Stimulated activated CD4-positive, alpha-beta T cell treated with anti-CD3 and anti-CD28 coated beads, Interleukin-2, amount 100 ng/mL, for 48 hours (primary cell): ENCODE results near the gene RARA.
A peak's percentile ranks its signal among the peaks of the same experiment; 100 is the strongest.

ENCODE experiments used
- DNase-seq, 2 donors: peaks; one replicate each; pipeline ENCODE4 v3.0.0-alpha.2; 2020

Gene RARA

GRCh38 chr17:40329839-40330794 is 21.1 kb downstream of the RARA start:
- DNase-seq: no peak

GRCh38 chr17:40330850-40331470 is 22.0 kb downstream of the RARA start:
- no peak for DNase-seq

GRCh38 chr17:40331743-40332641 is 23.0 kb downstream of the RARA start:
- no peak for DNase-seq

- DNase-seq: no peak
Observed at GRCh38 chr17:40333781-40334448, 24.9 kb downstream of the RARA start.

- DNase-seq: no peak
Observed at GRCh38 chr17:40335620-40336019, 26.6 kb downstream of the RARA start.

- DNase-seq: no peak
Observed at GRCh38 chr17:40337351-40337750, 28.4 kb downstream of the RARA start.

GRCh38 chr17:40338058-40338457 is 29.1 kb downstream of the RARA start:
- no peak for DNase-seq

- no peak for DNase-seq
Observed at GRCh38 chr17:40338941-40339649, 30.1 kb downstream of the RARA start.

- no peak for DNase-seq
Observed at GRCh38 chr17:40340327-40340726, 31.3 kb downstream of the RARA start.

GRCh38 chr17:40340880-40341807 is 32.2 kb downstream of the RARA start:
- peak; percentile 69 to 76 for DNase-seq

- no peak for DNase-seq
Observed at GRCh38 chr17:40341808-40342503, 33.0 kb downstream of the RARA start.

- DNase-seq: no peak
Observed at GRCh38 chr17:40342504-40343218, 33.7 kb downstream of the RARA start.

GRCh38 chr17:40343219-40344119 is 34.5 kb downstream of the RARA start:
- DNase-seq: no peak

GRCh38 chr17:40344421-40345160 is 35.6 kb downstream of the RARA start:
- DNase-seq: no peak

- DNase-seq: no peak
Observed at GRCh38 chr17:40345161-40345993, 36.4 kb downstream of the RARA start.

- no peak for DNase-seq
Observed at GRCh38 chr17:40345994-40346764, 37.2 kb downstream of the RARA start.
